ENCODE measurements around the gene PRDM9.

The PRDM9 gene

GRCh38 chr5:23528677-23529076 is 21.3 kb downstream of the PRDM9 start:
- Histone ChIP-seq H3K4me3 (ENCODE audit: insufficient read length, low read depth) (no peak overlapping the region), H3K36me3 (ENCODE audit: insufficient read depth, insufficient read length, low read length) (no peaks in the 10 kb centered on the region), H3K4me1 (ENCODE audit: insufficient read depth, insufficient read length) (no peaks in the 10 kb centered on the region), H3K9ac (ENCODE audit: insufficient read length, low read depth) (no peak overlapping the region), H3K27me3 (ENCODE audit: insufficient read depth, insufficient read length) (no peaks in the 10 kb centered on the region), H3K9me3 (ENCODE audit: insufficient read depth, low read length) (no peaks in the 10 kb centered on the region; the same call in 1 of the 2 replicates)
- no peak for TF ChIP-seq ZNF274 (IDR thresholded peaks at IDR 0.05; ENCODE audit: low read depth, low read length)
- DNase-seq (ENCODE audit: low read depth, low spot score) = no peak

DNA sequence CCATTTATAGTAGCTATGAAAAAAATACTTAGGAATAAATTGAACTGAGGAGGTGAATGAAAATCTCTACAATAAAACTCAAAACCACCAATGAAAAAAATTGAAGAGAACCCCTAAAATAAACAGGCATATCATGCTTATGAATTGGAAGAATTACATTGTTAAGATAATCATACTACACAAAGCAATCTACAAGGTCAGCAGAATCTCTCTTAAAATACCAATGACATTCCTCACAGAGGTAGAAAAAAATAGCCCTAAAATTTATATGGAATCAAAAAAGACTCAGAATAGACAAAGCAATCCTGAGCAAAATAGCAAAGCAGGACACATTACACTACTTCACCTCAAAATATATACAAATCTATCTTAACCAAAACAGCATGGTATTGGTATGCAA is 23.2 kb downstream of the PRDM9 start:
- no peak for DNase-seq (ENCODE audit: low read depth, low spot score)
- H3K36me3 ChIP-seq (ENCODE audit: insufficient read depth, insufficient read length, low read length) = no peaks in the 10 kb centered on the region
- no peaks in the 10 kb centered on the region; the same call in 1 of the 2 replicates for H3K9me3 ChIP-seq (ENCODE audit: insufficient read depth, low read length)
- no peaks in the 10 kb centered on the region for H3K4me1 ChIP-seq (ENCODE audit: insufficient read depth, insufficient read length)
- no peak overlapping the region for H3K4me3 ChIP-seq (ENCODE audit: insufficient read length, low read depth)
- H3K27me3 ChIP-seq (ENCODE audit: insufficient read depth, insufficient read length) = no peaks in the 10 kb centered on the region
- H3K9ac ChIP-seq (ENCODE audit: insufficient read length, low read depth) = no peak overlapping the region
- TF ChIP-seq ZNF274 (IDR thresholded peaks at IDR 0.05; ENCODE audit: low read depth, low read length) (no peak), YY1 (IDR thresholded peaks at IDR 0.05; ENCODE audit: insufficient read depth, insufficient read length) (no peak), SUZ12 (IDR thresholded peaks at IDR 0.05; ENCODE audit: extremely low read depth, insufficient read depth, insufficient read length) (no peak)

- H3K9ac ChIP-seq (ENCODE audit: insufficient read length, low read depth) = no peak overlapping the region
- H3K9me3 ChIP-seq (ENCODE audit: insufficient read depth, low read length) = no peaks in the 10 kb centered on the region
- no peak for DNase-seq (ENCODE audit: low read depth, low spot score)
- TF ChIP-seq ZNF274 (IDR thresholded peaks at IDR 0.05; ENCODE audit: low read depth, low read length) (no peak), YY1 (IDR thresholded peaks at IDR 0.05; ENCODE audit: insufficient read depth, insufficient read length) (no peak), SUZ12 (IDR thresholded peaks at IDR 0.05; ENCODE audit: extremely low read depth, insufficient read depth, insufficient read length) (no peak)
- no peaks in the 10 kb centered on the region for H3K27me3 ChIP-seq (ENCODE audit: insufficient read depth, insufficient read length)
- H3K4me3 ChIP-seq (ENCODE audit: insufficient read length, low read depth) = no peak overlapping the region
- no peaks in the 10 kb centered on the region for H3K36me3 ChIP-seq (ENCODE audit: insufficient read depth, insufficient read length, low read length)
- no peaks in the 10 kb centered on the region for H3K4me1 ChIP-seq (ENCODE audit: insufficient read depth, insufficient read length)
Measured at GRCh38 chr5:23571059-23571458, 63.6 kb downstream of the PRDM9 start.

Measured in NT2/D1 (cell line).